Activated naive CD8-positive, alpha-beta T cell treated with anti-CD3 and anti-CD28 coated beads, Interleukin-2, amount 50 U/mL, for 24 hours (primary cell): ENCODE data around the gene SLC1A1.
A peak's percentile ranks its signal among the peaks of the same experiment; 100 is the strongest.
"Not testable (repeated sequence)": the region's sequence is repeated elsewhere in the genome, so short reads cannot be mapped to it uniquely, and the experiment has no call there.

ENCODE experiments used
- ATAC-seq: fragments of 150-1000 bp; cut with Tn5 transposase; one replicate; pipeline ENCODE4 v1.10.0; 2021
- DNase-seq: peaks from one replicate; pipeline ENCODE4 v3.0.0; 2021
- H3K27ac Mint-ChIP-seq: one replicate; pipeline ENCODE4 v1.8.0; 2021; ENCODE audit warnings: mild to moderate bottlenecking, mixed read lengths
- H3K27me3 Mint-ChIP-seq: one replicate; pipeline ENCODE4 v1.8.0; 2021; ENCODE audit warnings: mixed read lengths
- H3K36me3 Mint-ChIP-seq: one replicate; pipeline ENCODE4 v1.8.0; 2021; ENCODE audit warnings: low read depth, mixed read lengths
- H3K4me1 Mint-ChIP-seq: one replicate; pipeline ENCODE4 v1.8.0; 2021; ENCODE audit warnings: mixed read lengths
- H3K4me3 Mint-ChIP-seq: one replicate; pipeline ENCODE4 v1.8.0; 2021; ENCODE audit warnings: mild to moderate bottlenecking, moderate library complexity, mixed read lengths
- H3K9me3 Mint-ChIP-seq: one replicate; pipeline ENCODE4 v1.8.0; 2021; ENCODE audit warnings: mixed read lengths

Gene SLC1A1

GRCh38 chr9:4541856-4542255 lies 51.6 kb downstream of the SLC1A1 start:
- no peaks in the 10 kb centered on the region for H3K36me3 Mint-ChIP-seq
- peaks cover 5% of the 10 kb centered on the region for H3K27me3 Mint-ChIP-seq
- no peaks in the 10 kb centered on the region for H3K9me3 Mint-ChIP-seq
- H3K4me3 Mint-ChIP-seq = no peak overlapping the region
- ATAC-seq (no peak), DNase-seq (no peak)
- peaks cover 2% of the 10 kb centered on the region for H3K4me1 Mint-ChIP-seq
- H3K27ac Mint-ChIP-seq = no peak overlapping the region

DNA sequence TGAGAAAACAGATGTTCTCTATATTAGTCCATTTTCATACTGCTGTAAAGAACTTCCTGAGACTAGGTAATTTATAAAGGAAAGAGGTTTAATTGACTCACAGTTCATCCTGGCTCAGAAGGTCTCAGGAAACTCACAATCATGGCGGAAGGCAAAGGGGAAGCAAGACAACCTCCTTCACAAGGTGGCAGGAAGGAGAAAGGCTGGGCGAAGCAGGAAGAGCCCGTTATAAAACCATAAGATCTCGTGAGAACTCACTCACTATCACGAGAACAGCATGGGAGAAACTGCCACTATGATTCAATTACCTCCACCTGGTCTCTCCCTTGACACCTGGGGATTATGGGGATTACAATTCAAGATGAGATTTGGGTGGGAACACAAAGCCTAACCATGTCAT lies 54.4 kb downstream of the SLC1A1 start:
- DNase-seq, H3K9me3 Mint-ChIP-seq, H3K36me3 Mint-ChIP-seq, H3K4me3 Mint-ChIP-seq, H3K27me3 Mint-ChIP-seq, H3K27ac Mint-ChIP-seq, ATAC-seq: not testable (repeated sequence)
- H3K4me1 Mint-ChIP-seq = peaks cover 16% of the 10 kb centered on the region

DNA sequence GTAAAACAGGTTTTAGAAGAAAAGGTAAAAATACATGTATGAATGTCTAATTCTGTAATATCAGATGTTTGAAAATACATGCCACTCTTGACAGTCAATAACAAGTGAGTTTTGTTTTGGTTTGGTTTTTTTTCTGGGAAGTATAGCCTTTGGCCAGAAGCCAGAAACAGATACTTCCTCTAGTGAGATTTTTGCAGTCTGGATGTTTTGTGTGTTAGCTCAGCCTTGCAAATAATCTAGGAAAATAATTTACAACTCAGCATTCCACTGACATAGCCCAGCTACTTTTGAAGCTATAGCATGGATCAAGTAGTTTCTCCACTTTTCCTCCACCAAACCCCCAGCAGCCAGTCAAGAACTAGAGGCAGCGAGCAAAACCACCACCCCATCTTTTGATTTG lies 56.7 kb downstream of the SLC1A1 start:
- peaks cover 3% of the 10 kb centered on the region for H3K27me3 Mint-ChIP-seq
- H3K27ac Mint-ChIP-seq = no peak overlapping the region
- no peaks in the 10 kb centered on the region for H3K9me3 Mint-ChIP-seq
- DNase-seq = no peak
- ATAC-seq = no peak
- no peak overlapping the region for H3K4me3 Mint-ChIP-seq
- no peaks in the 10 kb centered on the region for H3K36me3 Mint-ChIP-seq
- peaks cover 29% of the 10 kb centered on the region for H3K4me1 Mint-ChIP-seq

GRCh38 chr9:4548811-4549725 lies 58.8 kb downstream of the SLC1A1 start:
- H3K4me1 Mint-ChIP-seq = peaks cover 29% of the 10 kb centered on the region
- no peak overlapping the region for H3K4me3 Mint-ChIP-seq
- no peak overlapping the region for H3K27ac Mint-ChIP-seq
- no peaks in the 10 kb centered on the region for H3K36me3 Mint-ChIP-seq
- DNase-seq (peak; percentile 13), ATAC-seq (peak; percentile 33)
- H3K9me3 Mint-ChIP-seq = no peaks in the 10 kb centered on the region
- peaks cover 3% of the 10 kb centered on the region for H3K27me3 Mint-ChIP-seq

DNA sequence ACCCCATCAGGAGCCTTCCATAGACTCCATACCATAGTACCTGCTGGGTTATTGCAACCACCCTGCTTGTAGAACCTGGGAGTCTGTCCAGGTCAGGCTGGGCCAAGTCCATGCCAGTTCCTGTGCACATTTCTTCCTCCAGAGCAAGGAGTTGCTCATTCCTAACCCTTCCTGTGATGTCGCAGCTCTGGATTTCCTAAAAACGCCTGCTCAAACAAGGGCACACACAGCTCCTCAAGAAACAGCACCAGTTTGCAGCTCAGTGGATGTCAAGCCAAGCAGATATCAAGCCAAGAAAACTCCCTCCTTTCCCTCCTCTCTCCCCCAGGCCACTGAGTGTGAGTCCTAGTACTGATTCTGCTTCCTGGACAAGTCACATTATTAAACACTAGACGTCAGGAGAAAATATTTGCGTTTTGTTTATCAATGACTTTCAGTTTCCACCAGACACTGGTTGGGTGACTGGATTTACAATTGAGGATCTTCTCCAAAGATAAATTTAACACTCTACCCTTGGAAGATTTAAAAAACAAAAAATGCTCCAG lies 59.6 kb downstream of the SLC1A1 start:
- H3K4me3 Mint-ChIP-seq = no peak overlapping the region
- H3K27ac Mint-ChIP-seq = no peak overlapping the region
- H3K4me1 Mint-ChIP-seq = peaks cover 32% of the 10 kb centered on the region
- ATAC-seq (no peak), DNase-seq (no peak)
- no peaks in the 10 kb centered on the region for H3K27me3 Mint-ChIP-seq
- H3K36me3 Mint-ChIP-seq = no peaks in the 10 kb centered on the region
- H3K9me3 Mint-ChIP-seq = no peaks in the 10 kb centered on the region

DNA sequence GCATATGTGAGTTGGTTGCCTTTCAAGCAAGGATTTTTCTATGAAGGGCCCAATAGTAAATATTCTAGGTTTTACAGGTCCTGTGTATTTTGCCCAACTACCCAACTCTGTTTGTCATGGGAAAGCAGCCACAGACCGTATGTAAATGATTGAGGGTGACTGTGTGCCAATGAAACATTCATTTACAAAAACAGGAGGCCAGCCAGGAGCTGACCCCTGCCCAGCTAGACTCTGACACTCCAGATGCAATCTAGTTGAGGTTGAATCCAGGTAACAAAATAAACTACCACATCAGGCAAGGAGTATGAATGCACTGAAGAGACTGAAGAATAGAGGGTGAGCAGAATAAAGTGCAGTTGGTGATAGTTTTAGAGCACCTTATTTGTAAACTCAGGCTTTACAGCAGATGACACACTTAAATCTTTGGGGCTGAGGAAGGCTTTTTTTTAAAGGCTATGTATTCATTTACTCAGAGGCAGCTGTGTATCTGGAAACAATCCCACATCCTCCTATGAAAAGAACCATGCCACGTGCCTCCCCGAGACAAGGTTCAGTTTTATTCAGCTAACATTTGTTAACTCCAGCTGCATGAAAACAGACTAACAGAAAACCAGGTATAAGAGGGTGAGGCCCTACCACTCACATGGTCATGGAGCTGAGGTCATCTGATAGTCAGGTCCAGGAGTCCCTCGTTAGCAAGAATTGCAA lies 60.7 kb downstream of the SLC1A1 start:
- no peak overlapping the region for H3K27ac Mint-ChIP-seq
- DNase-seq = no peak
- H3K4me1 Mint-ChIP-seq = peaks cover 35% of the 10 kb centered on the region

DNA sequence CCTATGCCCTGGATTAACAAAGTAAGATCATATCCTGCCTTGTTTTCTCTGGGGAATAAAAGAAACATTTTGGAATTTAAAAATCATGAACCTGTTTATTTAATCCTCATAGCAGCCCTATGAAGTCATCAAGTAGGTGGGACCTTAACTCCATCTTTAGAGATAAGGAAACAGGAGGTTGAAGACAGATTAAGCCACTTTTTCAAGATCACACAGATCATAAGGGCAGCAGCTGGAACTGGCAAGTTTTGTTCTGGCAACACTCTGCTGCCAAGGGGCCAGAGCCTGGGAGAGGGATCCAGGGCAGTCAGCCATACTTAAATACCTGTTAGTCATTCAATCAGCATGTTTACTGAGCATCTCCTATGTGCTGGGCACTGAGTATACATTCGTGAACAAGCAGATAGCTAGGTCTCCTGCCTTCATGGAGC lies 63.7 kb downstream of the SLC1A1 start:
- no peak for DNase-seq
- no peaks in the 10 kb centered on the region for H3K27me3 Mint-ChIP-seq
- ATAC-seq = no peak
- no peak overlapping the region for H3K4me3 Mint-ChIP-seq
- no peaks in the 10 kb centered on the region for H3K9me3 Mint-ChIP-seq
- peaks cover 19% of the 10 kb centered on the region for H3K4me1 Mint-ChIP-seq
- no peak overlapping the region for H3K27ac Mint-ChIP-seq
- H3K36me3 Mint-ChIP-seq = no peaks in the 10 kb centered on the region

More for the DNA sequence above, 60.7 kb downstream of the SLC1A1 start:
- no peak for ATAC-seq
- no peaks in the 10 kb centered on the region for H3K36me3 Mint-ChIP-seq
- H3K4me3 Mint-ChIP-seq = no peak overlapping the region
- H3K9me3 Mint-ChIP-seq = no peaks in the 10 kb centered on the region
- H3K27me3 Mint-ChIP-seq = no peaks in the 10 kb centered on the region

DNA sequence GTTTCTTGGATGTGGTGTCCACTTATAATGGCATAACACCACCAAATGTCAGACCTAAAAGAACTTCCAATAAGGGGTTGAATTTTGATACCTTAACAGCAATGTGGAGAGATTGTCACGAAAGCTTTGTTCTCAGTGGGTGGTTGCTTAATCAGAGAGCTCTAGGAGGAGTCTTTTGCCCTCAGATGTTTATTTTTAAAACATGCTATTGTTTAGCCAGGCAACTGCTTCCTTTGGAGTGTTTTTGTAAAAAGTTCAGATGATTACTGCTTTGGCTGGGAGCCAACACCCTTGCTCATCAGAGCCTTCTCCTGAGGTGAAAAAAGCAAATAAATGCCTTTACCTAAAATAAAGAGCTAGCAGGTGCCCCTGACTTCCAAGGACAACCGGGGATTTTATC lies 65.0 kb downstream of the SLC1A1 start:
- H3K4me1 Mint-ChIP-seq = peaks cover 14% of the 10 kb centered on the region
- ATAC-seq = no peak

GRCh38 chr9:4558371-4558998 lies 68.2 kb downstream of the SLC1A1 start:
- H3K4me1 Mint-ChIP-seq = peaks cover 11% of the 10 kb centered on the region
- H3K4me3 Mint-ChIP-seq = no peak overlapping the region
- no peak overlapping the region for H3K27ac Mint-ChIP-seq
- ATAC-seq (no peak), DNase-seq (no peak)
- H3K27me3 Mint-ChIP-seq = no peaks in the 10 kb centered on the region
- H3K9me3 Mint-ChIP-seq = no peaks in the 10 kb centered on the region
- H3K36me3 Mint-ChIP-seq = no peaks in the 10 kb centered on the region

More for the DNA sequence above, 65.0 kb downstream of the SLC1A1 start:
- Mint-ChIP-seq H3K9me3 (no peaks in the 10 kb centered on the region), H3K36me3 (no peaks in the 10 kb centered on the region), H3K4me3 (no peak overlapping the region), H3K27me3 (no peaks in the 10 kb centered on the region), H3K27ac (no peak overlapping the region)
- DNase-seq = no peak

- ATAC-seq (no peak), DNase-seq (no peak)
- Mint-ChIP-seq H3K4me3 (no peak overlapping the region), H3K27me3 (no peaks in the 10 kb centered on the region), H3K4me1 (peaks cover 14% of the 10 kb centered on the region), H3K9me3 (no peaks in the 10 kb centered on the region), H3K27ac (no peak overlapping the region), H3K36me3 (no peaks in the 10 kb centered on the region)
Observed at GRCh38 chr9:4559261-4560182, 69.3 kb downstream of the SLC1A1 start.

DNA sequence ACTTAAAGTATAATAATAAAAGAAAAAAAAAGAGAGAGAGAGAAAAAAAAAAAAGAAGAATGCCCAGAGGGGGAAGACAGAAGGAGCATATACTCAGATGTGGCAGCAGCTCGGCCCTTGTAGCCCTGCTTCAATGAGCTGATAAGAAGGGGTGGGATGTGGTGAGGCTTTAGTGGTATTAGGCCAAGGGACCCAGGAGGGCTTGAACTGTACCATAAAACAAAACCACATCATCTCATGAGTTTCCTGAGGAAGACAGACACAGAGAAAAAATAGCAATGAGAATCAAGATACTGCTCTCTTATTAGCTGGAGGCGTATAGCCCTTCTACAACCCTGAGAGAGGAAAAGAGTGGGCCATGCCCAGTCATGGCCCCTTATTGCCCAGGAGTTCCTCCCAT lies 72.8 kb downstream of the SLC1A1 start:
- H3K27me3 Mint-ChIP-seq = no peaks in the 10 kb centered on the region
- ATAC-seq = no peak
- no peak overlapping the region for H3K4me3 Mint-ChIP-seq
- DNase-seq = no peak
- peaks cover 11% of the 10 kb centered on the region for H3K4me1 Mint-ChIP-seq
- no peak overlapping the region for H3K27ac Mint-ChIP-seq
- no peaks in the 10 kb centered on the region for H3K36me3 Mint-ChIP-seq
- peaks cover 4% of the 10 kb centered on the region for H3K9me3 Mint-ChIP-seq

DNA sequence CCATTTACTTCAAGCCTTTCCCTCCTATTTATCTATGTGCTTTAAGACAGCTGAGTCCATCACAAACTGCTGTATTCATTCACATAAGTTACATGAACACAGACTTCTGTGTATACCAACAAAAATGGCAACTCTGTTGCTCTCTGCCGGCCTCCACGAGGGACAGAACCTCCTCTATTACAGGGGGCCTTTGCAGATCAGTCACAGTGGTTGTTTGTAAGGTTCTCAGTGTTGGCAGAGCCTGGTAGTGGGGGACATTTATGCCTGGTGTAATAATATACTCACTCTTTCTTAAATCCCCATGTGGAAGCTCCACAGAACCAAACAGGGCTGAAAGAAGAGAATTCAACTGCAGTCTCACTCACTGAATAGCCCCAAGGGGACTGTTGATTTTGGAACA lies 76.5 kb downstream of the SLC1A1 start:
- Mint-ChIP-seq H3K9me3 (peaks cover 4% of the 10 kb centered on the region), H3K4me3 (no peak overlapping the region), H3K36me3 (no peaks in the 10 kb centered on the region), H3K27me3 (no peaks in the 10 kb centered on the region), H3K27ac (no peak overlapping the region), H3K4me1 (peaks cover 11% of the 10 kb centered on the region)
- ATAC-seq (no peak), DNase-seq (no peak)

- Mint-ChIP-seq H3K27ac (no peak overlapping the region), H3K9me3 (peaks cover 4% of the 10 kb centered on the region), H3K4me3 (no peak overlapping the region), H3K4me1 (peaks cover 19% of the 10 kb centered on the region), H3K36me3 (no peaks in the 10 kb centered on the region), H3K27me3 (no peaks in the 10 kb centered on the region)
- ATAC-seq = no peak
- DNase-seq = no peak
Observed at GRCh38 chr9:4567601-4568000, 77.3 kb downstream of the SLC1A1 start.

GRCh38 chr9:4569101-4569500 lies 78.8 kb downstream of the SLC1A1 start:
- Mint-ChIP-seq H3K9me3 (peaks cover 4% of the 10 kb centered on the region), H3K4me3 (no peak overlapping the region), H3K27ac (no peak overlapping the region), H3K27me3 (no peaks in the 10 kb centered on the region), H3K4me1 (peaks cover 14% of the 10 kb centered on the region), H3K36me3 (no peaks in the 10 kb centered on the region)
- no peak for DNase-seq
- no peak for ATAC-seq
